ENCODE measurements around the gene BCOR.

BCOR gene

DNA sequence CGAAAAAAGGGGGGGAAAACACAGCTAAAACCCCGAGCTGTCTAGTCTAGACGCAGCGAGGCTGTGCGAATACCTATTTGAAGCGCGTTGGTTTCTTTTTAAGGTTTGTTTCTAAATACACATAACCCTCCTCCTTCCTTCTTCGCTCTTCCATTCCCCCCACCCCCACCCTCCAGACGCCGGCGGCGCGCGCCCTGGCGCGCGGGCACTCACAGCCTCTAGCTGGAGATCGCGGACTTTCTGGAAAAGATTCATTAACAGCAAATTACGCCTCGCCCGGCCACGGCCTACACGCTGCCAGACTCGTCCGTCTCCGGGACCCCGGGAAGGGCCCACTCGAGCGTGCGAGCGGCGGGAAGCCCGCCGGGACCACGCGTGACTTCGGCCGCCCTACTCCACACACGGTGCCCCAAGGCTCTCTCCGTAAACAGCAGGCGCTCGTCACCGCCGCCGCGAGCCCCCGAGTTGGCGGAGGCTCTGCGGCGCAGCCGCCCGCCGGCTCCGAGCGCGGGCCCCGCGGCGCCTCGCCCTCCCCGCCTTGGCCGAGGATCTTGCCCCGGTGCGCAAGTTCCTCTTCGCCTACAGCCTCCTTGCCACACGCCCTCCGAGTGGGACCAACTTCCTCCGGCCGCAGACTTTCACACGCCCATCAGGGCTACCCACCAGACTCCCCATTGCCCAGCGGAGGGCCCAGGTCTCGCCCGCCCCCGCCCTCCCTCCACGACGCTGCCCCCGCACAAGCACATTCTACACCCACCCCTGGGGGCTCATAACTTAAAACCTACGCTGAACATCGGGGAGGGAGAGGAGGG lies 2.0 kb downstream of the BCOR start:
- H3K9me3 Mint-ChIP-seq (ENCODE audit: low read depth) = no peaks in the 10 kb centered on the region
- no peaks in the 10 kb centered on the region for H3K27me3 Mint-ChIP-seq
- peaks cover 37% of the 10 kb centered on the region for H3K4me1 Mint-ChIP-seq (ENCODE audit: low read depth)

DNA sequence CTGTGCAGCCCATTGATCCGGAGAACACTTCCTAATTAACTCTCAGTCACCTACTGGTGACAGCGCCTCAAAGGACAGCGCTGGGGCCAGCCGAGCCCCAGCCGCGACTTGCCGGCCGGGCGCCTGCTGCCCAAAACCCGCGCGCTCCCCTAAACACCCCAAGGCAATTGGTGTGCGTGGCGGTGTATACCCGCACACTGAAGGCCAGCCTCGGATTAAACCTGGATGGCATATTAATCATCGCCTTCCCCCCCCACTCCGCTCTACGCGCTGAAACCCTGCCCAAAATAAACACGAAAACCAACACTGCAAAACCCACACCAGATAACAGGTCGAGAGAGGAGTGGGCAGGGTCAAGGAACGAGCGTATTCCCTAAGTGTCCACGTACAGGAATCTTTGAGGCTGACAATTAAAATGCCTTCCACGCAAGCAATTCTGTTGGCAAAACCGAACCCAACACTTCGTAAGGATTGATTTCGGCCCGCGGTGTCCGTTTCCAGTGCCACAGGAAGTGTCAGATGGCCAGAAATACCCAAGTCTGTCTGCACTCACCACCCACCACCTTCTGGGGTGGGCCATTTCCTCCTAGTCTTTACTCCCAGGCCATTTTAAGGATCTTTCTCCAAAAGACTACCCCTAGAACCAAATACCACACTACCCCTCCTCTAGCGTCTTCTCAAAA lies 2.7 kb downstream of the BCOR start:
- Mint-ChIP-seq H3K27me3 (no peaks in the 10 kb centered on the region), H3K27ac (peak overlapping the region; percentile 82), H3K36me3 (no peaks in the 10 kb centered on the region), H3K4me3 (peak overlapping the region; percentile 88), H3K9me3 (ENCODE audit: low read depth) (no peaks in the 10 kb centered on the region), H3K4me1 (ENCODE audit: low read depth) (peaks cover 39% of the 10 kb centered on the region)

More for the DNA sequence above, 2.0 kb downstream of the BCOR start:
- no peaks in the 10 kb centered on the region for H3K36me3 Mint-ChIP-seq
- H3K27ac Mint-ChIP-seq = peak overlapping the region; percentile 82
- H3K4me3 Mint-ChIP-seq = peak overlapping the region; percentile 88

GRCh38 chrX:40094041-40094899 lies 3.5 kb downstream of the BCOR start:
- Mint-ChIP-seq H3K27ac (peak overlapping the region; percentile 34), H3K27me3 (no peaks in the 10 kb centered on the region), H3K9me3 (ENCODE audit: low read depth) (no peaks in the 10 kb centered on the region), H3K36me3 (no peaks in the 10 kb centered on the region), H3K4me1 (ENCODE audit: low read depth) (peaks cover 35% of the 10 kb centered on the region), H3K4me3 (peak overlapping the region; percentile 88)

DNA sequence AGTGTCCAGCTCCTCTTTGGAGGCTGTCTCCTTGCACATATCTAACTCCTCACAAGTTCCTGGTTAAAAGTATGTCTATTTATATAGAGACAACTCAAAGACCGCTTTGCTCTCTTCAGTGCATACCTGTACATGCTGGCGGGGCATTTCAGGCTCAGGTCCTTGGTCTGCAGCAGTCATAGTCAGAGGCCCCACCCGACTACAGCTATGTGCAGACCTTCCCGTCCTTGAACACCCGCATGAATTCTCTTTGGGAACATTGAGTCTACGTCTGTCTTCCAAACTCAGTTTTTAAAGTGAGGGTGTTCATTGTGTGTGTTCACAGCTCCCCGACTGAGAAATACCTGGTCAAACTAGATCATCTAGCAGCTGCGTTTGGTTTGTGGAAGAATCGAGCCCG lies 4.2 kb downstream of the BCOR start:
- Mint-ChIP-seq H3K27me3 (no peaks in the 10 kb centered on the region), H3K27ac (peak overlapping the region; percentile 10), H3K36me3 (no peaks in the 10 kb centered on the region), H3K9me3 (ENCODE audit: low read depth) (no peaks in the 10 kb centered on the region), H3K4me1 (ENCODE audit: low read depth) (peaks cover 40% of the 10 kb centered on the region), H3K4me3 (peak overlapping the region; percentile 88)

- H3K27ac Mint-ChIP-seq = peak overlapping the region; percentile 41
- peaks cover 45% of the 10 kb centered on the region for H3K4me1 Mint-ChIP-seq (ENCODE audit: low read depth)
- H3K9me3 Mint-ChIP-seq (ENCODE audit: low read depth) = no peaks in the 10 kb centered on the region
- no peaks in the 10 kb centered on the region for H3K27me3 Mint-ChIP-seq
- H3K4me3 Mint-ChIP-seq = peak overlapping the region; percentile 88
- no peaks in the 10 kb centered on the region for H3K36me3 Mint-ChIP-seq
Measured at GRCh38 chrX:40092808-40093435, 4.8 kb downstream of the BCOR start.

DNA sequence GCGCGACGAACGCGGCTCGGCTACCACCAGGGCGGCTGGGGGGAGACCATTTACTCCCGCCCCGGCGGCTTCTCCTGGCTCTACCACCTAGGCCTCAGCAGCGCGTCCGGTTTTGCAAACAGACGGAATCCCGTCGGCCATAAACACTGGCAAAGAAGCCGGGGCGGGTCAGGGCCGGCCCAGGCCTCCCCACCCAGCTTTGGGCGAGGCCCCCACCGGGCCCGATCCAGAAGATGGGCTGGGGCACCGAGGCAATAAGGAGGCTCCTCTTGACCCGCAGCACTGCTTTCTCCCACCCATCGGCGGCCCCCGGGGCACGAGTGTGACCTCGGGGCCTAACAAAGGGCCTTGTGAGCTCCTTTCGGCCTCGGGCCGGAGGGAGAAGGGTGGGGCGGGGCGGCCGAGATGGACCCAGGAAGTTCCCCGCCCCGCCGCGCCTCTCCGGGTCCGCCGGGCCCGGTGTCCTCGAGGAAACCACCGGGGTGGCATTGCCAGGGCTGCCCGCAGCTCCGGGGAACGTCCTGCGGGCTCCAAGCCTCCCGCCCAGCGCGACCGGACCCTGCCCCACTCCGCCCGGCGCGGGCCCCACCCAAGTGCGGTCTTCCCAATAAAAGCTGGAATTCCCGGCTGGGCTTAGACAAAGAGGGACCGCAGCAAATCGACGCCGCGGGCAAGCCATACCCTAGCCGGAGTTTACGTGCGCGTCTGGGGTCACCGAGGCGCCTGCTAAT lies 5.9 kb downstream of the BCOR start:
- H3K27me3 Mint-ChIP-seq = no peaks in the 10 kb centered on the region
- peaks cover 54% of the 10 kb centered on the region for H3K4me1 Mint-ChIP-seq (ENCODE audit: low read depth)
- no peak overlapping the region for H3K27ac Mint-ChIP-seq
- no peaks in the 10 kb centered on the region for H3K36me3 Mint-ChIP-seq
- H3K9me3 Mint-ChIP-seq (ENCODE audit: low read depth) = no peaks in the 10 kb centered on the region
- H3K4me3 Mint-ChIP-seq = no peak overlapping the region

DNA sequence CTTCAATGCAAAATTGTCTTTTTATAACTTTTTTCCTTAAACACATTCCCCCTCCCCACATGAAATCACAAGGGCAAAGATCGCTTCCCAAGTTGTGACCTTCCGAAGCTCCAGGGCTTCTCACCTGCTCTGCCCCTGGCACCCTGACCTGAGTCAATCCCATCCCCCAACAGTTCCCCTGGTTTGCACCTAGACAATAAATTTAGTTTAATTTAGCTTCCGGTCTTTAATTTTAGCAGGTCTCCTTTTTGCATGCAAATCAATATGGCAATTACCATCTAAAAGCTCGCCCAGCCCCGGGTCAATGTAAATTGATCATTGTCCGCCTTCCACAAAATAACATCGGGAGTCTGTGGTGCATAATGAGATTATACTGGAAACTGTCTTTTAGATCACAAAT lies 6.8 kb downstream of the BCOR start:
- Mint-ChIP-seq H3K27me3 (no peaks in the 10 kb centered on the region), H3K9me3 (ENCODE audit: low read depth) (no peaks in the 10 kb centered on the region), H3K4me3 (peak overlapping the region; percentile 79), H3K27ac (peak overlapping the region; percentile 34), H3K4me1 (ENCODE audit: low read depth) (peaks cover 61% of the 10 kb centered on the region), H3K36me3 (no peaks in the 10 kb centered on the region)

- no peaks in the 10 kb centered on the region for H3K36me3 Mint-ChIP-seq
- no peaks in the 10 kb centered on the region for H3K9me3 Mint-ChIP-seq (ENCODE audit: low read depth)
- peaks cover 62% of the 10 kb centered on the region for H3K4me1 Mint-ChIP-seq (ENCODE audit: low read depth)
- no peak overlapping the region for H3K27ac Mint-ChIP-seq
- H3K4me3 Mint-ChIP-seq = peak overlapping the region; percentile 79
- H3K27me3 Mint-ChIP-seq = no peaks in the 10 kb centered on the region
Measured at GRCh38 chrX:40090050-40090804, 7.5 kb downstream of the BCOR start.

DNA sequence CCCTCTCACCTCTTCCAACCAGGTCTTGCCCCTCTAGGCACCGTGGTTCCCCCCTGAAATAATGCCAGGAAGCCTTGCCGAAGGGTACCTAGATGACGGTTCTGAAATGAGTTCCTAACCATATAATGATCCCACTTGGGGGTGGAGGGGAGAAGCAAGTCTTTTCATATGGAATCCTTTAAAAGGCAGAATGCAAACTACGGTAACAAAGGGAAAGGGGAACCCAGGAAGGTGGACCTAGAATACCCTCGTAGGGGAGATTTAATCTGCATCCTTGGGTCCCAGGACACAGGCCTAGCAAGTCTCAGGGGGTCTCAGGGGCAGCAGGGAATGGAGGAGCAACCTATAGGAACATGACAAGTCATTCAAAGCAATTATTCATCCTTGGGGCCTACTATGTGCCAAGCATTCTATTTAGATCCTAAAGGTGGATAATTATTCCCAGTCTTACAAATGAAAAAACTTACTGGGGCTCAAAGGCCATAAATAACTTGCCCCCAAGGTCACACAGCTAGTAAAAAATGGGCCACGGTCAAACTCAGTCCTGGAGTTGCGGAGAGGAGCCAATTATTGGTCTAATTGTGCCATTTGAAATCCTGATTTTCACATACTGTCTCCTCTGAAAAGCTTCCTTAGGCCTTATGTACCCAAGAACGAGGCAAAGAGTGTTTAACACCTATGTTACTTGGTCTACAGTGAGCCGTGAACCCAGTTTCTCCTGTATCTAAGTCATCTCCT lies 8.8 kb downstream of the BCOR start:
- no peak overlapping the region for H3K27ac Mint-ChIP-seq
- H3K27me3 Mint-ChIP-seq = no peaks in the 10 kb centered on the region

DNA sequence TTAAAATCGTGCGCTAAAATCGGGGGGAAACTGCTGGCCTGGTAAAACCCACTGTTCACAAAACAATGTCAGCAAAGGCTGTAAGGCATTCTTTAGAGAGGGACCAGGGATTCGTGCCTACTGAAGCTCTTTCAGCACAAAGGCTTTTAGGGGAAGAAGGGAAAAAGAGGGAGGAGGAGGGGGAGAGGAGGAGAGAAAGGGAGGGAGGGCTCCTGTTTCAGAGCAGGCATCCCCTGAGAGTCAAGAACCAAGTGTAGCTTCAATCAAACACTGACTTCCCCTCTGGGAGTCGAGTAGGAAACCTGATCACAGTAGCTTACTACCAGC lies 9.5 kb downstream of the BCOR start:
- H3K4me3 Mint-ChIP-seq = no peak overlapping the region

More for the DNA sequence above, 8.8 kb downstream of the BCOR start:
- H3K9me3 Mint-ChIP-seq (ENCODE audit: low read depth) = no peaks in the 10 kb centered on the region
- H3K36me3 Mint-ChIP-seq = no peaks in the 10 kb centered on the region
- peak overlapping the region; percentile 75 for H3K4me3 Mint-ChIP-seq
- H3K4me1 Mint-ChIP-seq (ENCODE audit: low read depth) = peaks cover 72% of the 10 kb centered on the region

DNA sequence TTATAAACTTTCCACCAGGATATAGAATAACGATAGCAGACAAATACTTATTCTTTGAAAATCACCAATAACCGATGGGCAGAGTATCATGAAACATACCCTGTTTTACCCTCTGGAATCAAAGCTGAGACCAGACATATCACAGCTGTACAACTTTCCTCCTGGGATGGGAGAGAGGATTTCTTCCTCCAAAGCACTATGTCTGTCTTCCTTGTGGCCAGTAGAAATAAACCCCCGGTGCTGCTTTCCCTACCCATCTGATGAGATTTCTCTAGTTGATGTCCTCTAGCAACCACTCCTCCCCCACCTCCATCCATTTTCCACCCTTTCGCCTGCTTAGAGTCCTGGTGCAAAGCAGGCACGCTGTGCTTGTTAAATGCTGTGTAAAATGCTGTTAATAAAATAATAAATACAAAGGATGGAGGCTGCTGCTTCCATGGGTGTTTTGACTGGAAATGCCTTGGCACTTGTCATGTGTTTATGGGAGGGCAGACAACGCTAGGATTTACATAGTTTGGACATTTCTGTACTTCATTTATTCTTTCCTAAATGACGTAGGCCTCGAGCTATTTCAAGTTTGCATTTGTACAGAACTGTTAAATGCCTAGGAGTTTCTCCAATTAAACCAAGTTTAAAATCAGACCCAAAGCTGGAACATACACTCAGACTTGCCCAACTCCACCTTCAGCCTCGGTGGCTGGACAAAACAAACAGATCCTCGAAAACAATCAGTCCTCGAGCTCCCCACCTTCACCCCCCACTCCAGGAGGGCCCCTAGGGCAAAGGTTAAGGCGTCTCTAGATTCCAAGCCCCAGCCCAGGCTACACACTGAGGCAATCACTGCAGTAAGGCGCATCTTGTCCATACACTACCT lies 10.1 kb downstream of the BCOR start:
- no peak overlapping the region for H3K27ac Mint-ChIP-seq
- peaks cover 63% of the 10 kb centered on the region for H3K4me1 Mint-ChIP-seq (ENCODE audit: low read depth)
- no peak overlapping the region for H3K4me3 Mint-ChIP-seq
- no peaks in the 10 kb centered on the region for H3K36me3 Mint-ChIP-seq
- H3K9me3 Mint-ChIP-seq (ENCODE audit: low read depth) = no peaks in the 10 kb centered on the region
- H3K27me3 Mint-ChIP-seq = no peaks in the 10 kb centered on the region

More for the DNA sequence above, 9.5 kb downstream of the BCOR start:
- Mint-ChIP-seq H3K36me3 (no peaks in the 10 kb centered on the region), H3K4me1 (ENCODE audit: low read depth) (peaks cover 68% of the 10 kb centered on the region), H3K9me3 (ENCODE audit: low read depth) (no peaks in the 10 kb centered on the region), H3K27me3 (no peaks in the 10 kb centered on the region), H3K27ac (no peak overlapping the region)

DNA sequence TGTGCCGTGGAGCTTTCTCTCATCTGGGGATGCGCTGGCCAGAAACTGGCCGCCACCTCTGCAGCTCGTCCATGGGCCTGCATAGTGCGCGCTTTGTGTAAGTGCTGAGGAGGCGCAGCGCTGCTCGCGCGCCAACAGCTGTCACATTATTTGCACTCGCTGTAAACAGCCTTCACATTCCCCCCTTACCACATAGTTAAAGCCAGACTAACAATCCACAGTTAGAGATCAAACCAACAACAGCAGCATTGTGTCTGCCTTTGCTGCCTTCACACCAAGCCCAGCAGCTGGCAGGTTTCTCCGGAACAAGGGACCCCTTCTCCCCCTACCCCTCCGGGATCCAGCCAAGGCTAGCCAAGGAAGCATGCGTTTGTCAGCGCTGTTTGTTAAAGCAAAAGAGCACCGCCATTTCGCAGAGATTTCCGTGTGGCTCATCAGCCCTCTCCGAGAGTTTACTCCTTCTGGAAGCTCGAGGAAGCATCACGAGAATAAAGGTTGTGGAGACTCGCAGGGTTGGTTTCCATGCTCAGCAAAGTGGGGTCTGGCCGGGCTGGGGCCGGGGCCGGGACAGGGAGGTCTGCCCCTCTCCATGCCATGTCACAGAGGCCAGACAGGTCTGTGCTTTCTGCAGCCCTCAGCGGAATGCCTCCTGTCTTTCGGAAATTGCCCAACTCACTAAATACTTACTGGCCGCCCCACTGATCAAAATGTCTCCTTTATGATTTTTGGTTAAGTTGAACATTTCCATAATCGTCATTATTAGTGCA lies 11.0 kb downstream of the BCOR start:
- H3K27ac Mint-ChIP-seq = no peak overlapping the region
- H3K36me3 Mint-ChIP-seq = no peaks in the 10 kb centered on the region
- H3K9me3 Mint-ChIP-seq (ENCODE audit: low read depth) = no peaks in the 10 kb centered on the region
- H3K4me3 Mint-ChIP-seq = no peak overlapping the region
- H3K27me3 Mint-ChIP-seq = no peaks in the 10 kb centered on the region
- peaks cover 65% of the 10 kb centered on the region for H3K4me1 Mint-ChIP-seq (ENCODE audit: low read depth)
